GM18907 (cell line): ENCODE results near the gene ZNF207.
"Not testable (repeated sequence)": the region's sequence is repeated elsewhere in the genome, so short reads cannot be mapped to it uniquely, and the experiment has no call there.

ENCODE experiments used
- ATAC-seq: cut with Tn5 transposase; IDR thresholded peaks from one replicate; pipeline ENCODE4 v1.9.1; 2021; ENCODE audit warnings: mild to moderate bottlenecking, moderate library complexity; ENCODE audit not compliant: unreplicated experiment

ZNF207 gene

DNA sequence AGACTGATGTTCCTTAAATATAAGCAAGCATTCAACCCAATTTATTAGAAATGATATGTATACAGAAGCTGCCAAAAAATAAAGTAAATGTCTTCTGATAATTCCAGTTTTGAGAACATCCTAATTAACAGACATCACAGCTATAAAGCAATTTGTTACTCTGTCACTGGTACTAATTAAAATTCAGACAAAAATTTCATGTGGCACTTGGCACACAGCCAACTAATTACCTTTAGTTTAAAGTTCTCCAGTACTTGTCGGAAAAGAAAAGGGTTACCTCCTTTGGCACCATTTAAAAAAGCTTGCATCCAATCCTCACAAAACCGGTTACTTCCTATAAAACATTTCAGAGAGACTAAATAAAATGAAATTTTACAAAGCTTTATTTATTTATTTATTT, 16.8 kb upstream of the ZNF207 start:
- no peak for ATAC-seq

DNA sequence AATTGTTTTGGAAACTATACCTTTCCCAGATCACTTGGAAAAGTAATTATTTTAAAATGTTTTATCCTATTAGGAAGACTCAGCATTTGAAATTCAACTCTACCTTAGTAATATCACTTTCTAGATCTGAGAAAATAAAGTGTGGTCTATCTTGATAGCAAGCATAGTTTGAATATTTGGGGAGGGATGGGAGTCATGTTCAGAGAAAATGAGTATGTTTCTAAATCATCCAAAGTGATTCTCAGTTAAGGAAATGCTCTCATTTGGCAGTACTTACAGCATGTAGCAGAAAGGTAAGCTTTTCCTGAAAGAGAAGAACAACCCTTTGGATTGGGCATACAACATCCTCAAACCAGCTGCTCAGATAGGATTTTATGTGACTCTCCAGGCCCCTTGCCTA, 14.9 kb upstream of the ZNF207 start:
- ATAC-seq = no peak

DNA sequence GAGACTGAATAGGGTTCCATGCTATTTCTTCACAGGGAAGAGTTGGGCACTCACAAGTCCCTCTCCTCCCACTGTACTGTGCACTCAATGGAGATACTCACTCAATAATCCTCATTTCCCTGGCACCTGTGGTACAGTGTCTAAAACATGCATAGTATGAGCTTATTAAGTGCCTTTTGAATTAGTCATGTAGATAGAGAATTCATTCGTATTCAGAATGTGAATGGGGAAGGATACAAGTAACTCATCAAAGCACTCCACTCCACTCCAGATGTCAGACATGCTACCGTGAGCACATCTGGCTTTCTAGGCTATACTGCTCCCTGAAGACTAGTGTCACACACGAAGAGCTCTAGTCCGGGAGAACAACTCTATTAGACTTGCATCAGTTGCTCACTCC, 14.3 kb upstream of the ZNF207 start:
- no peak for ATAC-seq

DNA sequence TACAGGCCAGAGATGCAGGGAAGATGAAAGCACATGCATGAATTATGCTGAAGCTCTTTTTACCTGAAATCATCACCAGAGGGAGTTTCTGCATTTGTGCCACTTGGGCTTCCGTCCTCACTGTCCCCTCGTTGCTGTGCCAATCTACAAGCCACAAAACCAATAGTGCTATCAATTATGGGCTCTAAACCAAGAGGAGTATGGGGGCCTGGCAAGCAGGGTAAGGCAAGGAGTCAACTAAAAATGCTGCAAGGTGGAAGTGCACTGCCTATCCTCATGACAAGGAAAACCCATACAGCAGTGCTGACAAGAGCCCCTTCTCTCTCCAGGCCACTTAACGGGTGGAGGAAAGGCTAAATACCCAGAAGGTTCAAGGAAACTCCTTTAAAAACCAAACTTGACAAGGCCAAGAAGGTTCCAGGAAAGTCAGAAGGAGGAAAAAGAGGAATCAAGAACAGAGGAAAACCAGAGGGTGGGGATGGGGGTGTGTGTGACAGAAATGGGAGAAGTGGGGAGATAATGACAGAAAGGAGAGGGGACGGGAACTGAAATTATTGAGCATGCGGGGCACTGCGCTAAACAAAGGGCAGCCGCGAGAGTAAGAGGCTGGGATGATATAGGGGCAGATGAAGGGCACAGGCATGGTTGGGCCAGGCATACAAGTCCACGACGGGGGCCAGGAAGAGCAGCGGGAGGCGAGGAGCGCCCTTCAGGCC, 8.7 kb upstream of the ZNF207 start:
- ATAC-seq = peak; percentile 18

DNA sequence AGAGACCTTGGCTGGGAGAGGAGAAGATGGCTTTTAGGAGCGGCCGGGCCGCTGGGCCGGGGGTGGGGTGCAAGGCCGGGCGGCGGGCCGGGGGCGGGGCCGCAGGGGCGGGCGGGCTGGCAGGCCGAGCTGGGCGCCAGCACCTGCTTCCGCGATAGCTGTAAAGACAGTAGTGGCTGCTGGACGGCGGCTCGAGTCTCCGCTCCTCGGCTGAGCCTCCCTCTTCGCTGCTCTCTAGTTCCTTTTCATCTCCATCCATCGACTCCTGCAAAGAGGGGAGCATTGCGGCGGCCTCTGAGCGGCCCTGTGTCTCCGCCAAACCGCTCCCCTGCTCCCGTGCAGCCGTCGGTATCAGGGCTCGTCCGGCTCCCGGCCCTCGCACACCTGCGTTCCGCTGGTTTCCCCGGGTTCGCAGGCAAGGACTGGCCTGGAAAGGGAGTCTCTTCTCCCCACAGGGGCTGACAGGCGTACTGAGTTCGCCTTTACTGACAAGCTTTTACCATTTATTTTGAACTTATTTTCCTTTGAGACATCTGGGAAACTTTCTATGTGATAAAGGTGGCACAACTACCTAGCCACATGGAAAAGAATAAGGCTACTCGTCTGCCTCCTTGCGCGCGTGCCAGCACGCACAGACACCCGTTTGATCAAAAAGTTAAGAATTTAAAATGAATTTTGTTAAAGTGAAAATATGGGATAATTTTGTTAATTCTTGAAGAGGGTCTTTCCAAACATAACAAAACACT, 7.9 kb upstream of the ZNF207 start, which contains the start of gene C17orf75:
C17orf75 (minus strand) TSS at position 317 of the 746 bp plus-strand sequence; CDS start at position 283, 34 bp downstream.
- ATAC-seq = peak; percentile 85

DNA sequence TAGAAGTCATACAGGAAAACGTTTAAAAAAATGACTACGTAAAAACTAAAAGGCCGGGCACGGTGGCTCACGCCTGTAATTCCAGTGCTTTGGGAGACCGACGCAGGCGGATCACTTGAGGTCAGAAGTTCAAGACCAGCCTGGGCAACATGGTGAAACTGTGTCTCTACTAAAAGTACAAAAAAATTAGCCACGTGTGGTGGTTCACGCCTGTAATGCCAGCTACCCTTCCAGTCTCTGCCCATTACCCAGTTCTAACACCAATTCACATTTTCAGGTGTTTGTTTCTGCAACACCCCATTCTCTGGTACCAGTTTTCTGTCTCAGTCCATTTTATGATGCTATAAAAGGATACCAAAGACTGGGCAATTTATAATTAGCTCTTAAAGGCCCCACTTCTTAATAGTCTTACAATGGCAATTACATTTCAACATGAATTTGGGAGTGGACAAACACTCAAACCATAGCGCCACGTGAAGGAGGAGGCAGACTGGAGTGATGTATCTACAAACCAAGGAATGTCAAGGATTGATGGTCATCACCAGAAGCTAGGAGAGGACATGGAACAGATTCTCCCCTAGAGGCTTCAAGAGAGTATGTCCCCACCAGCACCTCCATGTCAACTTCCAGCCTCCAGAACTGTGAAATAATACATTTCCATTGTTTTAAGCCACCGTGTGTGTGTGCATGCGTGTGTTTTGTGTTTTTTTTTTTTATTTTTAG, 7.2 kb upstream of the ZNF207 start:
- ATAC-seq = no peak

DNA sequence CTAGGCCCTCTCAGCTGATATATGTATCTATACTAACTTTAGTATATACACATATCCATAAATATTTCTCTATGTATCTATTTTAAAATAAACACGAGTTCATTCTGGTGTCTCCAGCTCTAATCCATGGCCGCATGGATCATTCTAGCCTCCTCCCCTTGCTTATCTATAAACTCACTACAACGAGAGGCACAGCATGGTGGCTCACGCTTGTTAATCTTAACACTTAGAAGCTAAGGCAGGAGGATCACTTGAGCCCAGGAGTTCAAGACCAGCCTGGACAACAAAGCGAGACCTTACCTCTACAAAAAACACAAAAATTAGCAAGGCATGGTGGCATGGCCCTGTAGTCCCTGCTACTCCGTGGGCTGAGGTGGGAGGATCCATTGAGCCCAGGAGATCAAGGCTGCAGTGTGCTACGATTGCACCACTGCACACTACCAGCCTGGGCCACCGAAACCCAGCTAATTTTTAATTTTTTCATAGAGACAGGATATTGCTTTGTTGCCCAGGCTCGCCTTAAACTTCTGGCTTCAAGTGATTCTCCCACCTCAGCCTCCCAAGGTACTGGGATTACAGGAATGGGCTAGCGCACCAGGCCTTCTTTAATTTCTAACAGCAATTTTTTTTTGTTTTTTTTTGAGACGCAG, 3.9 kb upstream of the ZNF207 start:
- no peak for ATAC-seq

DNA sequence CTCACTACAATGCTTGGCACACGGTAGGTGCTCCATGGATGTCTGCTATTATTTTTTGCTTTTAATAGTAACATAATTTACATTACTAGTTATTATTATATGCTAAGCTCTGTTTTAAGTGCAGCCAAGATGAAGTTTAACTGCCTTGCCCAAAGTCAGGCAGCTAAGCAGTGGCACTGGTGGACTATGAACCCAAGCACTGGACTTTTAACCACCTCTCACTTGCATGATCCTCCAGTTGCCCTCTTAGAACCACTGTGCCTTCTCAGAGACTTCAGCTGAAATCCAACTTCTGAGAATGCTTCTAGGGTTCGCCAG, 1.5 kb upstream of the ZNF207 start:
- no peak for ATAC-seq

DNA sequence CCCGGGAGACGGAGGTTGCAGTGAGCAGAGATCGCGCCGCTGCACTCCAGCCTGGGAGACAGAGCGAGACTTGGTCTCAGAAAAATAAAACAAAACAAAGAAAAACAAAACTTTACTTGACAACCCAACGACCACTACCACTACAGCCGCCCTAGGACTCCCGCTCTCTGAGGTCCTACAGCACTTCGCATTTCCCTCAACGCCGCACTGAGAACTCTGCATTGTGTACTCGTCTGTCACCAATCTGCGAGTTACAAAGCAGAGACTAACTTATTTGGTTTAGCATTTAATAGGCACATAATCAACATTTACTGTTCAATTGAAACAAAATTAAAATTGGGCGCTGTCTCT, 479 bp upstream of the ZNF207 start:
- peak; percentile 12 for ATAC-seq

DNA sequence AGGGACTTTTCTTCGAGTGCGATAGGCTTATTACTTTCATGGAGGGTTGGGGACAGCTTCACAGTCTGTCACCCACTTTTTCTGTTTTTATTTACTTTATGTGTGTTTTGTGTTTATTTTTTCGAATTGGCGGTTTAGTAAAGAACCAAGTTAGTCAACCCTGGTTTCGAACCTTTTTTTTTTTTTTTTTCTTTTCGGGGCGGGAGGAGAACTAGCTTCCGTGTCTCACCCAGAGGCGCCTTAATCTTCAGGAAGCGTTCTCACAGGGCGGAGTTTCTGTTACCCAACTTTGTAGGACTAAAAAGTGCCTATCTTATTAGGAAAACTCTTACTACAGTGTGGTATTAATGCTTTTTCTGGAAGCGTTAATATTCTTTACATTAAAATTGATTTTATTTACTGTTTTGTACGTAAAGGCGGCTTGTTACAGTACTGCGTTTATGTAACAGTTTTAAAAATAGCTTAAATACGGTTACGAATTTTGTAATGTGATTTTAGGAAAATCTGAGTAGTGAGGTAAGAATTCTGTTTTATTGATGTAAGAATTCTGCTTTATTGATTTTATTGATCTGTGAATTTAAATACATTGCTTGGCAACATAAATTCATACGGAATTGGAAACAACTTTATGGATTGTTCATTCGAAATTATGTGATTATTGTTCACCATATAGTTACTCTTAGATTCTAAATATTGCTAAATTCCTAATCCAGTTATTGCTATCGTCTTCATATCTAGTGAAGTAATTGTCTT, 885 bp downstream of the ZNF207 start:
- peak; percentile 3 for ATAC-seq

DNA sequence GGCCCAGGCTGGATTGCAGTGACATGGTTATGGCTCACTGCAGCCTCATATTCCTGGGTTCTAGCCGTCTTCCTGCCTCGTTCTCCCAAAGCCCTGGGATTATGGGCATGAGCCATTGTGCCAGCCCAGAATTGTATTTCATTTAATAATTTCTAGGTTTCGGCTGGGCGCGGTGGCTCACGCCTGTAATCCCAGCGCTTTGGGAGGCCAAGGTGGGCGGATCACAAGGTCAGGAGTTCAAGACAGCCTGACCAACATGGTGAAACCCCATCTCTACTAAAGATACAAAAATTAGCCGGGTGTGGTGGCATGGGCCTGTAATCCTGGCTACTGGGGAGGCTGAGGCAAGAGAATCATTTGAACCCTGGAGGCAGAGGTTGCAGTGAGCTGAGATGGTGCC, 2.8 kb downstream of the ZNF207 start:
- ATAC-seq = not testable (repeated sequence)

DNA sequence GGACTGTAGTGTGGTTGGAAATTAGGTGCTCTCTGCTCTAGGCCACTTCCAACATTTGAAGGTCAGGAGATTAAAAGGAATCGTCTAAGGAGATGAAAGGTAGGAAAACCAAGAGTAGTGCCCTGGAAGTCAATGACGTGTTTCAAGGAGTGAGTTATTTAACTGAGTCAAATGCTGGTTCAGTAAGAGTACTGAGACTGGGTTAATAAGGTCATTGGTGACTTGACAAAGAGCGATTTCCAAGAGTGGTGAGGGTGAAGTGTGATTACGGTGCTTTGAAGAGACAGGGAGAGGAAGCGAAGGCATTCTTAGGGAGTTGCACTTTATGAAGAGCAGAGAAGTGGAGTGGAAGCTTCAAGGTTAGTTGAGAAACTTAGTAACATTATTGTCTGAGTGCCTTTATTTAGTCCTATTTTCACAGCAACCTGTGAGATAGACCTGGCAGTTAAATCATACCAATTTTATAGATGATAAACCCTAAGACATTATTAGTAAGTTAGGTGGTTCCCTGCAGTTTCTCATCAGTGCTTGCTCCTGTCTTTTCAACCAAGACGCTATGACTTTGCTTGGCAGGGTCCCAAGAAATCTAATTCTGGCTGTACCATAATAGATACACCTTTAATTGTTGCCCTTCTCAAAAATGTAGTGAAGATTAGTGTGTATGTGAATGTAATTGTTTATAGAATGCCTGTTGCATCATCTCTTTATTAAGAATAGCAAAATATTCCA, 5.9 kb downstream of the ZNF207 start:
- ATAC-seq = no peak

DNA sequence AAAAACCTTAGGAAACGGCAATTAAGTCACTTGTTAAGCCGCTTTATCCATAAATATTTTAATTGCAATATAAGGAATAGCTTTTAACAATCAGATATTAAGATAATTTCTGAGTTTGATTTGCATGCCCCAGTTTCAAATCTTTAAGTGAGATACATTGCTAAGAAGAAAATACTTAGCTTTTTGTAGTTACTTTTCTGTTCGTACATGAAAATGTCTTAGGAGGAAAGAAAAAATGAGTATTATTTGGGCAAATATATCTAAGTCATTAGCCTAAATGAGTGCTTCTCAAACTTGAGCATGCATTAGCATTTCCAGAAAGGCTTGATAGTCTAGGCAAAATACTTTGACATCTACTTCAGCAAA, 6.4 kb downstream of the ZNF207 start:
- no peak for ATAC-seq

DNA sequence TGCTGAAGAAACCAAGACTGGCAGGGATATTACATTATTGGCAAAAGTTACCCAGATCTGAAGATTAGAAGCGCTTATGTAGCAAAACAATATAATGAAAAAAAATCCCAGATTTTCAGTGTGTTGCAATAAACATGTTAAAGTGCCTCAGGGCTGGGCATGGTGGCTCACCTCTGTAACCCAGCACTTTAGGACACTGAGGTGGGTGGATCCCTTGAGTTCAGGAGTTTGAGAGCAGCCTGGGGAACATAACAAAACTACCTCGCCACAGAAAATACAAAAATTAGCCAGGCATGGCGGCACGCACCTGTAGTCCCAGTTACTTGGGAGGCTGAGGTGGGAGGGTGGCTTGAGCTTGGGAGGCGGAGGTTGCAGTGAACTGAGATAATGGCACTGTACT, 6.8 kb downstream of the ZNF207 start:
- no peak for ATAC-seq

DNA sequence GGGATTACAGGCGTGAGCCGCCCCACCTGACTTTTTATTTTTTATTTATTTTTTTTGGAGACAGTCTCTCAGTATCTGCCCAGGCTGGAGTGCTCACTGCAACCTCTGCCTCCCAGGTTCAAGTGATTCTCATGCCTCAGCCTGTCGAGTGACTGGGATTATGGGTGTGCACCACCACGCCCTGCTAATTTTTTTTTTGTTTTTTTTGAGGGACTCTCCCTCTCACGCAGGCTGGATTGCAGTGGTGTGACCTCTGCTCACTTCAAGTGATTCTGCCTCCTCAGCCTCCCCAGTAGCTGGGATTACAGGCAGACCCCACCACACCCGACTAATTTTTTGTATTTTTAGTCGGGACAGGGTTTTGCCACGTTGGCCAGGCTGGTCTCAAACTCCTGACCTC, 7.7 kb downstream of the ZNF207 start:
- ATAC-seq = no peak

DNA sequence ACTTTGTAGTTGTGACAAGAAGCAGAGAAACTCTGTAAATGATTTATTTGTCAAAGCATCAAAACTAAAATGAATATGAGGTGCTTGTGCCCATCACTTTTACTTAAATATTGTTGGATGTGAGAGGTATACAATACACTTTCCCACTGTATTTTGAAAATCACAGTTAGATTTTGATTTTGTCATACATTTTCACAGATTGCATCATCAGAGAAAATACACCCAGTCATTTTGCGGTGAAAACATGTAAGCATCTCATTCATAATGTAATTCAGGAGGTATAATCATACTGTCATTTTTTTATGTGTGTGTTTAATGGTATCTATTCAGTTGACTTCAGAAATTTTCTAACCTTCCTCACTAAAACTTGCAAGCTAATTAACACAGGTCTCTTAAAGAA, 11.3 kb downstream of the ZNF207 start:
- ATAC-seq = no peak

DNA sequence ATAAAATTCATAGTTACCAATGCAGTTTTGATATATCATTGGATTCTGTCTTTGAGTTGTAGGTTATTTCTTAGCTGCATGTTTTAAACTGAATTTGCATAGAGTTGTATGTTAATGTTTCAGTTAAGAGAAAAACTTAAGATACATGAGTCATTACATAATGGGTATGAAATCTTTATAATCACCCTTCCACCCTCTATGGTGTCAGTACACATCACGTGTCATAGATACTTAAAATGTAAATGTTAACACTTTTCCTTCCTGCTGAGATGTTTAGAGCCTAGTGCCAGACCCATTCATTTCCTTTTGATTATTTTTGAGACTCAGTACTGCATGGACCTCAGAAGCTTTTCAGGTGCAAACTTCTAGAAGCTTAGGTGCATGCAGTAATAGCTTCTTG, 20.5 kb downstream of the ZNF207 start:
- ATAC-seq = no peak

DNA sequence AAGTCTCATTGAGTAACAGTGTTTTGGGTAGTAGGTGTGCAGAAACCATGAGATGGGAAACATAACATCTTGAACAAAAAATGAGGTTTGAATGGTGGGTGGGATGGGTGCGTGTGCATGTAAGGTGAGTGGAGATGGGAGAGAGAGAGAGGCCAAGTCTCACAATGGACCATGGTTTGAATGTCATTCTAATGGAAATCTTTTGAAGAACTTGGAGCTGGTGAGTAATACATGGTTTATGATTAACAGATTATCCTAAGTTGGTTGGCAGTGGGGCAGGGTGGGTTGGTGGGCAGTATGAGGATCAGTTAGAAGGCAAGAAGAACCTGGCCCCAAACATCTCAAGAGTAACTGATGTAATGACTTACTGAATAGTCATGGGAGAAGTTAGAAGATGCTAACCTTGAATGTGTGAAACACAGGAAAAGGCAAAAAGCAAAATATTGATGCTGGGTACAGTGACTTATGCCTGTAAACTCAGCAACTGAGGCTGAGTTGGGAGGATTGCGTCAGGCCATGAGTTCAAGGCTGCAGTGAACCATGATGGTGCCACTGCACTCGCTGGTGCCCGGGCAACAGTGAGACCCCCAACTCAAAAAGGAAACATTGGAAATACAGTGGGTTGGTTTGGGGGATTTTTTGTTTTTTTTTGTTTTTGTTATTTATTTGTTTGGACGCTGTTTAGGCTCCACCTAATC, 32.7 kb downstream of the ZNF207 start:
- no peak for ATAC-seq

DNA sequence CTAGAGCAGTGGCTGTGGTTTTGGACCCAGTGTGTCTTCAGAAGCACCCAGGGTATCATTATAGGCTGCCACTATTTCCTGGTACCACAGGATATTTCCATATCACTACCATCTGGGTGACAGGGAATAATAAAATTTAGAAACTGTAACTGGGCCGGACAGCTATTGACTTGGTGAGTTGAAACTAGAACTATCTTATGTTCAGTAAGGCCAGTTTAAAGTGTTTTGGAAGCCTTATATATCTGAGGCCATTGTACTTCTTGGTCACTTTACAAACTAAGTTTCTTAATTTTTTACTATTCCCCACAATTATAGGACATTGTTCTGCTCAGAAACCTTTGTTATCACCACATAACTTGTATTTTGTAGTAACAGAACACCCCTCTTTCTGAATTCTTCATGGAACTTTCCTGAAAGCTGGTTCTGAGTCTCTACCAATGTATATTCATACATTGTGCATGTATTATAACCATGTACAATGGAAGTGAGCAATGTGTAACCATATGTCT, 34.0 kb downstream of the ZNF207 start:
- ATAC-seq = no peak
